Measurements from ENCODE around the gene ARL13A.

DNA sequence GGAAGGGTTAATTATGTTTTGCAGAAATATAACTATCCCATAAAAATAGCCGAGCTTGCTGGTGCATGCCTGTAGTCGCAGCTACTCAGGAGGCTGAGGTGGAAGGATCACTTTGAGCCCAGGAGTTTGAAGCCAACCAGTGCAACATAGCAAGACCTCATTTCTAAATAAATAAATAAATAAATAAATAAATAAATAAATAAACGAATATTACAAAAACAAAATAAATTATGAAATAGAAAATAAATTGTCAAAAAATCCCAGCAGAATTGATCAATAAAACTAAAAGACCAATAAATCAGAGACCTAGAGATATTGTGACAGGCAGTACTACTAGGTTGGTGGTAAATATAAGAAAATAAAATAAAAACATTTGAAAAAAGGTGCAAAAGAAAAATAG, 6.7 kb upstream of the ARL13A start:
- TF ChIP-seq CTCF (IDR thresholded peaks at IDR 0.05) (no peak), POLR2AphosphoS5 (IDR thresholded peaks at IDR 0.05) (no peak), POLR2A (IDR thresholded peaks at IDR 0.05) (no peak), EP300 (IDR thresholded peaks at IDR 0.05) (no peak)
